ENCODE measurements around the gene TSPYL1.
"Not testable (repeated sequence)": the region's sequence is repeated elsewhere in the genome, so short reads cannot be mapped to it uniquely, and the experiment has no call there.

Gene TSPYL1

GRCh38 chr6:116286773-116287358, 7.1 kb upstream of the TSPYL1 start:
- H3K4me3 ChIP-seq (replicated peaks; ENCODE audit: low read depth, low read length) = no peak overlapping the region
- no peak for DNase-seq (ENCODE audit: extremely low read depth, low read depth)
- TF ChIP-seq CTCF (IDR thresholded peaks at IDR 0.05; ENCODE audit: low read depth, low read length, missing control alignments) = no peak

- not testable (repeated sequence) for H3K4me3 ChIP-seq (replicated peaks; ENCODE audit: low read depth, low read length); DNase-seq (ENCODE audit: extremely low read depth, low read depth)
Observed at GRCh38 chr6:116284984-116285383, 5.3 kb upstream of the TSPYL1 start.

GRCh38 chr6:116283191-116283590, 3.5 kb upstream of the TSPYL1 start:
- no peak overlapping the region for H3K4me3 ChIP-seq (replicated peaks; ENCODE audit: low read depth, low read length)
- no peak for TF ChIP-seq CTCF (IDR thresholded peaks at IDR 0.05; ENCODE audit: low read depth, low read length, missing control alignments)
- no peak for DNase-seq (ENCODE audit: extremely low read depth, low read depth)

GRCh38 chr6:116282698-116283097, 3.0 kb upstream of the TSPYL1 start:
- TF ChIP-seq CTCF (IDR thresholded peaks at IDR 0.05; ENCODE audit: low read depth, low read length, missing control alignments) = no peak
- H3K4me3 ChIP-seq (replicated peaks; ENCODE audit: low read depth, low read length) = no peak overlapping the region
- DNase-seq (ENCODE audit: extremely low read depth, low read depth) = no peak

GRCh38 chr6:116280933-116281316, 1.2 kb upstream of the TSPYL1 start:
- no peak for TF ChIP-seq CTCF (IDR thresholded peaks at IDR 0.05; ENCODE audit: low read depth, low read length, missing control alignments)
- no peak for DNase-seq (ENCODE audit: extremely low read depth, low read depth)
- H3K4me3 ChIP-seq (replicated peaks; ENCODE audit: low read depth, low read length) = no peak overlapping the region

GRCh38 chr6:116280161-116280932, 617 bp upstream of the TSPYL1 start:
- no peak for DNase-seq (ENCODE audit: extremely low read depth, low read depth)
- peak overlapping the region; percentile 94 for H3K4me3 ChIP-seq (replicated peaks; ENCODE audit: low read depth, low read length)
- no peak for TF ChIP-seq CTCF (IDR thresholded peaks at IDR 0.05; ENCODE audit: low read depth, low read length, missing control alignments)

GRCh38 chr6:116278854-116279231, 887 bp downstream of the TSPYL1 start:
- TF ChIP-seq CTCF (IDR thresholded peaks at IDR 0.05; ENCODE audit: low read depth, low read length, missing control alignments) = no peak
- DNase-seq (ENCODE audit: extremely low read depth, low read depth) = no peak
- peak overlapping the region; percentile 94 for H3K4me3 ChIP-seq (replicated peaks; ENCODE audit: low read depth, low read length)

All from HFF-Myc (cell line).